ENCODE measurements around the gene MILR1.
A peak's percentile ranks its signal among the peaks of the same experiment; 100 is the strongest.
"Not testable (repeated sequence)": the region's sequence is repeated elsewhere in the genome, so short reads cannot be mapped to it uniquely, and the experiment has no call there.

Gene MILR1

GRCh38 chr17:64472564-64472963, 23.6 kb downstream of the MILR1 start:
- no peak for DNase-seq (ENCODE audit: low spot score)

- no peak for DNase-seq (ENCODE audit: low spot score)
Observed at GRCh38 chr17:64477849-64478248, 28.9 kb downstream of the MILR1 start.

- DNase-seq (ENCODE audit: low spot score), result no peak
Observed at GRCh38 chr17:64480951-64481350, 32.0 kb downstream of the MILR1 start.

- DNase-seq (ENCODE audit: low spot score), result no peak
Observed at GRCh38 chr17:64484380-64484779, 35.5 kb downstream of the MILR1 start.

- DNase-seq (ENCODE audit: low spot score), result no peak
Observed at GRCh38 chr17:64488301-64488700, 39.4 kb downstream of the MILR1 start.

- DNase-seq (ENCODE audit: low spot score), result peak; percentile 66
Observed at GRCh38 chr17:64491034-64491860, 42.3 kb downstream of the MILR1 start.

- no peak for DNase-seq (ENCODE audit: low spot score)
Observed at GRCh38 chr17:64491994-64492393, 43.1 kb downstream of the MILR1 start.

- DNase-seq (ENCODE audit: low spot score), result peak; percentile 80
Observed at GRCh38 chr17:64492481-64493109, 43.7 kb downstream of the MILR1 start.

GRCh38 chr17:64494121-64494520, 45.2 kb downstream of the MILR1 start:
- no peak for DNase-seq (ENCODE audit: low spot score)

- DNase-seq (ENCODE audit: low spot score), result not testable (repeated sequence)
Observed at GRCh38 chr17:64495300-64495699, 46.4 kb downstream of the MILR1 start.

- DNase-seq (ENCODE audit: low spot score), result no peak
Observed at GRCh38 chr17:64496348-64496785, 47.5 kb downstream of the MILR1 start.

- peak; percentile 97 for DNase-seq (ENCODE audit: low spot score)
Observed at GRCh38 chr17:64496786-64497564, 48.1 kb downstream of the MILR1 start, which contains the start of gene POLG2. Gene POLG2 (minus strand): TSS chr17:64497054. CDS start chr17:64496968, 86 bp downstream.

- DNase-seq (ENCODE audit: low spot score), result no peak
Observed at GRCh38 chr17:64497565-64498035, 48.7 kb downstream of the MILR1 start.

- DNase-seq (ENCODE audit: low spot score), result peak; percentile 69
Observed at GRCh38 chr17:64498308-64499203, 49.6 kb downstream of the MILR1 start.

- peak; percentile 58 for DNase-seq (ENCODE audit: low spot score)
Observed at GRCh38 chr17:64499805-64500486, 51.0 kb downstream of the MILR1 start.

- peak; percentile 50 for DNase-seq (ENCODE audit: low spot score)
Observed at GRCh38 chr17:64500487-64500859, 51.6 kb downstream of the MILR1 start.

GRCh38 chr17:64500862-64501765, 52.2 kb downstream of the MILR1 start:
- DNase-seq (ENCODE audit: low spot score), result peak; percentile 52

GRCh38 chr17:64502021-64502420, 53.1 kb downstream of the MILR1 start:
- peak; percentile 42 for DNase-seq (ENCODE audit: low spot score)

- DNase-seq (ENCODE audit: low spot score), result no peak
Observed at GRCh38 chr17:64502809-64503208, 53.9 kb downstream of the MILR1 start.

- DNase-seq (ENCODE audit: low spot score), result peak; percentile 27
Observed at GRCh38 chr17:64503341-64503740, 54.4 kb downstream of the MILR1 start.

Data from NAMALWA (cell line).